Activated CD8-positive, alpha-beta memory T cell treated with anti-CD3 and anti-CD28 coated beads, Interleukin-2, amount 50 U/mL, for 4 hours (primary cell): ENCODE measurements around the gene KRTAP1-1.
"Not testable (repeated sequence)": the region's sequence is repeated elsewhere in the genome, so short reads cannot be mapped to it uniquely, and the experiment has no call there.

ENCODE experiments used
- DNase-seq: peaks from one replicate; pipeline ENCODE4 v3.0.0-alpha.2; 2020

Gene KRTAP1-1

GRCh38 chr17:41040783-41041571 is at the start of gene KRTAP1-1:
Gene KRTAP1-1 (minus strand): TSS chr17:41041450. CDS start chr17:41041397, 53 bp downstream.
- not testable (repeated sequence) for DNase-seq

- DNase-seq = not testable (repeated sequence)
Measured at GRCh38 chr17:41088760-41089352, 47.6 kb upstream of the KRTAP1-1 start.

GRCh38 chr17:41084100-41084856 is 43.0 kb upstream of the KRTAP1-1 start, which contains the start of gene KRTAP4-7:
Gene KRTAP4-7 (plus strand): TSS chr17:41084150. CDS start chr17:41084207, 57 bp downstream.
- DNase-seq = not testable (repeated sequence)

GRCh38 chr17:41083427-41083826 is 42.2 kb upstream of the KRTAP1-1 start:
- not testable (repeated sequence) for DNase-seq

- no peak for DNase-seq
Measured at GRCh38 chr17:41082626-41083025, 41.4 kb upstream of the KRTAP1-1 start.

GRCh38 chr17:41076788-41077187 is 35.5 kb upstream of the KRTAP1-1 start:
- no peak for DNase-seq

- no peak for DNase-seq
Measured at GRCh38 chr17:41073676-41074075, 32.4 kb upstream of the KRTAP1-1 start.

- no peak for DNase-seq
Measured at GRCh38 chr17:41071606-41072360, 30.5 kb upstream of the KRTAP1-1 start.

GRCh38 chr17:41069031-41069430 is 27.8 kb upstream of the KRTAP1-1 start:
- DNase-seq = no peak

GRCh38 chr17:41067281-41067680 is 26.0 kb upstream of the KRTAP1-1 start:
- DNase-seq = no peak

- no peak for DNase-seq
Measured at GRCh38 chr17:41065829-41066624, 24.8 kb upstream of the KRTAP1-1 start, which contains the start of gene KRTAP2-4. Gene KRTAP2-4 (minus strand): TSS chr17:41065879. CDS start chr17:41065845, 34 bp downstream.

GRCh38 chr17:41065016-41065689 is 23.9 kb upstream of the KRTAP1-1 start:
- DNase-seq = not testable (repeated sequence)

GRCh38 chr17:41064301-41064700 is 23.1 kb upstream of the KRTAP1-1 start:
- no peak for DNase-seq

GRCh38 chr17:41063449-41063848 is 22.2 kb upstream of the KRTAP1-1 start:
- DNase-seq = no peak

GRCh38 chr17:41061964-41062363 is 20.7 kb upstream of the KRTAP1-1 start:
- no peak for DNase-seq

- no peak for DNase-seq
Measured at GRCh38 chr17:41060052-41060604, 18.9 kb upstream of the KRTAP1-1 start, which contains the start of gene KRTAP2-3. Gene KRTAP2-3 (minus strand): TSS chr17:41060114. CDS start chr17:41060050, 64 bp downstream.

- DNase-seq = not testable (repeated sequence)
Measured at GRCh38 chr17:41059276-41060051, 18.2 kb upstream of the KRTAP1-1 start.

- DNase-seq = no peak
Measured at GRCh38 chr17:41058741-41059140, 17.5 kb upstream of the KRTAP1-1 start.

GRCh38 chr17:41057547-41057946 is 16.3 kb upstream of the KRTAP1-1 start:
- DNase-seq = no peak

- DNase-seq = not testable (repeated sequence)
Measured at GRCh38 chr17:41055130-41055529, 13.9 kb upstream of the KRTAP1-1 start, which contains the start of gene KRTAP2-2. Gene KRTAP2-2 (minus strand): TSS chr17:41055230. CDS start chr17:41055211, 19 bp downstream.
